Astrocyte (in vitro differentiated cells and primary cell): ENCODE results near the gene MYO16.

Experiments
- EZH2 ChIP-seq: IDR thresholded peaks from 2 replicates; pipeline ENCODE4 v1.6.1; 2012; ENCODE audit warnings: mild to moderate bottlenecking, low read length, inconsistent platforms; ENCODE audit not compliant: insufficient read depth
- TF ChIP-seq, protein P1 (sequence below): IDR thresholded peaks from 2 replicates; pipeline ENCODE4 v1.5.1; 2011; ENCODE audit warnings: low read depth, mild to moderate bottlenecking, inconsistent platforms, low read length, moderate library complexity; ENCODE audit not compliant: insufficient read depth

DNA sequence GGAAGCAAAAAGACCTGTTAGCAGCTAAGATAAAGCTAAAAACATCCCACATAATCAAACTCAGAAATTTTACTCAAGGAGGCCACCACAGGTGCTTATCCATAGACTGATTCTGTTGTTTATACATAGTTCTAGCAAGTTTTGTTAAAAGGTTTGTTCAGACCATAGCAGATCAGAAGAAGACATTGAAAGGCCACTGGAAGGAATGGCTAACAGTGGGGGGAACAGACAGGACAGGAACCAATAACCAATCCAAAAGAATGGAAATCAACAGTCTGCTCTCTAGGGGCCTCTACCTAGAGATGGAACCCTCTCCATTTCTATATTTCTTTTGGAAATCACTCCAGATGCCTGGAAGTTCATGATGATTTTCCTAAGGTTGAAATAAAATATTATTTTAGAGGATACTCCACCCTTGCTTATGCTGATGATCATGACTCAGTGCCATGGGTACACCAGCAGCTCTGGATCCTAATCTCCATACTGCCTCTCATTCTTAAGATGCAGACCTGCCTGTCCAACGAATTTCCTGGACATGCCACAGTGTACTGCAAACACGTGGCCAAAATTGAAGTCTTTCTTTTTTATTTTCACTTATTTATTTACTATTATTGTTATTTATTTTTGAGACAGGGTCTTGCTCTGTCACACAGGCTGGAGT lies 260.0 kb downstream of the MYO16 start:
- TF ChIP-seq, protein P1, sequence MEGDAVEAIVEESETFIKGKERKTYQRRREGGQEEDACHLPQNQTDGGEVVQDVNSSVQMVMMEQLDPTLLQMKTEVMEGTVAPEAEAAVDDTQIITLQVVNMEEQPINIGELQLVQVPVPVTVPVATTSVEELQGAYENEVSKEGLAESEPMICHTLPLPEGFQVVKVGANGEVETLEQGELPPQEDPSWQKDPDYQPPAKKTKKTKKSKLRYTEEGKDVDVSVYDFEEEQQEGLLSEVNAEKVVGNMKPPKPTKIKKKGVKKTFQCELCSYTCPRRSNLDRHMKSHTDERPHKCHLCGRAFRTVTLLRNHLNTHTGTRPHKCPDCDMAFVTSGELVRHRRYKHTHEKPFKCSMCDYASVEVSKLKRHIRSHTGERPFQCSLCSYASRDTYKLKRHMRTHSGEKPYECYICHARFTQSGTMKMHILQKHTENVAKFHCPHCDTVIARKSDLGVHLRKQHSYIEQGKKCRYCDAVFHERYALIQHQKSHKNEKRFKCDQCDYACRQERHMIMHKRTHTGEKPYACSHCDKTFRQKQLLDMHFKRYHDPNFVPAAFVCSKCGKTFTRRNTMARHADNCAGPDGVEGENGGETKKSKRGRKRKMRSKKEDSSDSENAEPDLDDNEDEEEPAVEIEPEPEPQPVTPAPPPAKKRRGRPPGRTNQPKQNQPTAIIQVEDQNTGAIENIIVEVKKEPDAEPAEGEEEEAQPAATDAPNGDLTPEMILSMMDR, result no peak
- TF ChIP-seq EZH2, result no peak
